SK-N-SH (cell line): ENCODE results near the gene XKR7. TPM values are rescaled to one million over a fixed set of nuclear protein-coding genes. Genes with fewer than 3 reads are reported as not detected.
A peak's percentile ranks its signal among the peaks of the same experiment; 100 is the strongest.

Source experiments
- CTCF ChIA-PET: fragments of 300-600, 350-600 bp; formaldehyde crosslinking; extraction: SDS; loops from one replicate; lab custom pipeline; 2021; lab: Yijun Ruan, JAX
- POLR2A ChIA-PET: fragments of 350-600 bp; sonication (Branson Sonifier 250); formaldehyde crosslinking; extraction: SDS; loops from one replicate; lab custom pipeline; 2020; ENCODE audit warnings: antibody characterized with exemption, inconsistent platforms; lab: Yijun Ruan, JAX
- DNase-seq: peaks from one replicate; pipeline ENCODE4 v3.0.0; 2012
- H2AFZ ChIP-seq: fragments of 200-600 bp; sonication (generic); 2 replicates; pipeline ENCODE4 v1.8.1; 2016; ENCODE audit warnings: antibody characterized with exemption, mild to moderate bottlenecking, low read depth
- H3F3A ChIP-seq: fragments of 200-600 bp; sonication (generic); replicated peaks from 2 replicates; pipeline ENCODE3; 2016; ENCODE audit warnings: antibody characterized with exemption, mild to moderate bottlenecking; ENCODE audit not compliant: insufficient read depth
- H3K27ac ChIP-seq, 2 experiments: fragments of 200-500 bp in 1 of 2; fragments of 200-600 bp in 1 of 2; sonication (Bioruptor generic) in 1 of 2; sonication (generic), shearing (Covaris generic) in 1 of 2; 2 replicates each; pipeline versions ENCODE4 v1.5.1 to v1.6.1; 2014 to 2016; ENCODE audit warnings: low read depth in 2 of 2, inconsistent platforms in 1 of 2, low read length in 1 of 2, mild to moderate bottlenecking in 1 of 2, mixed read lengths in 1 of 2
- H3K27me3 ChIP-seq: fragments of 200-600 bp; sonication (generic), shearing (Covaris generic); 2 replicates; pipeline ENCODE4 v1.6.1; 2016; ENCODE audit warnings: mixed run types; ENCODE audit not compliant: insufficient read depth
- H3K36me3 ChIP-seq, 2 experiments: fragments of 200-500 bp in 1 of 2; fragments of 200-600 bp in 1 of 2; sonication (Bioruptor generic) in 1 of 2; sonication (generic) in 1 of 2; replicated peaks in 1 of 2; 2 replicates each; pipeline versions ENCODE3 to v1.5.1; 2014 to 2016; ENCODE audit warnings: low read length in 1 of 2, mild to moderate bottlenecking in 1 of 2; ENCODE audit not compliant: insufficient read depth in 2 of 2, control insufficient read depth in 1 of 2
- H3K4me1 ChIP-seq, 2 experiments: fragments of 200-500 bp in 1 of 2; fragments of 200-600 bp in 1 of 2; sonication (Bioruptor generic) in 1 of 2; sonication (generic), shearing (Covaris generic) in 1 of 2; 2 replicates each; pipeline versions ENCODE4 v1.5.1 to v1.6.1; 2014 to 2016; ENCODE audit warnings: low read depth in 1 of 2, low read length in 1 of 2, mixed run types in 1 of 2; ENCODE audit not compliant: insufficient read depth in 2 of 2, control insufficient read depth in 1 of 2
- H3K4me2 ChIP-seq: fragments of 200-600 bp; sonication (generic), shearing (Covaris generic); 2 replicates; pipeline ENCODE4 v1.6.1; 2017; ENCODE audit warnings: mixed run types
- H3K4me3 ChIP-seq, 2 experiments: fragments of 200-500 bp in 1 of 2; fragments of 200-600 bp in 1 of 2; sonication (Bioruptor generic) in 1 of 2; sonication (generic), shearing (Covaris generic) in 1 of 2; 2 replicates each; pipeline versions ENCODE4 v1.5.1 to v1.8.1; 2014 to 2016; ENCODE audit warnings: low read depth in 2 of 2, inconsistent platforms in 1 of 2, low read length in 1 of 2, mild to moderate bottlenecking in 1 of 2, mixed read lengths in 1 of 2, moderate library complexity in 1 of 2
- H3K79me2 ChIP-seq: fragments of 200-600 bp; sonication (generic); 2 replicates; pipeline ENCODE4 v1.8.1; 2017; ENCODE audit warnings: mild to moderate bottlenecking; ENCODE audit not compliant: insufficient read depth
- H3K9ac ChIP-seq: fragments of 200-600 bp; sonication (generic); 2 replicates; pipeline ENCODE4 v1.6.1; 2017; ENCODE audit warnings: mixed run types
- H3K9me2 ChIP-seq: fragments of 200-600 bp; sonication (generic); 2 replicates; pipeline ENCODE4 v1.6.1; 2017; ENCODE audit warnings: mixed run types
- H3K9me3 ChIP-seq: fragments of 200-600 bp; sonication (generic); 2 replicates; pipeline ENCODE4 v1.6.1; 2017; ENCODE audit warnings: mixed run types, mild to moderate bottlenecking, moderate library complexity
- H4K20me1 ChIP-seq: fragments of 200-600 bp; sonication (generic); 2 replicates; pipeline ENCODE4 v1.6.1; 2017; ENCODE audit warnings: mild to moderate bottlenecking, mixed run types; ENCODE audit not compliant: insufficient read depth
- CHD2 ChIP-seq: fragments of 150-350 bp; IDR thresholded peaks from 2 replicates; pipeline ENCODE4 v1.6.1; 2018; ENCODE audit warnings: low read length; ENCODE audit not compliant: partially characterized antibody
- CTCF ChIP-seq: fragments of 200-600 bp; sonication (generic); IDR thresholded peaks from 2 replicates; pipeline ENCODE4 v1.6.1; 2017; ENCODE audit warnings: antibody characterized with exemption, mild to moderate bottlenecking, moderate library complexity
- NFIC ChIP-seq: IDR thresholded peaks from 2 replicates; pipeline ENCODE4 v1.4.0; 2012; ENCODE audit warnings: borderline replicate concordance
- NRF1 ChIP-seq: IDR thresholded peaks from 2 replicates; pipeline ENCODE4 v1.6.1; 2012; ENCODE audit warnings: low read depth, mild to moderate bottlenecking, low read length
- RXRA ChIP-seq: IDR thresholded peaks from 2 replicates; pipeline ENCODE4 v1.4.0; 2012; ENCODE audit warnings: low read depth, mild to moderate bottlenecking, borderline replicate concordance
- SMC3 ChIP-seq: IDR thresholded peaks from 2 replicates; pipeline ENCODE4 v1.6.1; 2012; ENCODE audit warnings: low read depth, low read length, improper control_type of control experiment
- TCF12 ChIP-seq: IDR thresholded peaks from 2 replicates; pipeline ENCODE4 v1.4.0; 2012
- USF1 ChIP-seq: IDR thresholded peaks from 2 replicates; pipeline ENCODE4 v1.4.0; 2012; ENCODE audit warnings: low read depth, borderline replicate concordance
- USF2 ChIP-seq: fragments of 150-350 bp; IDR thresholded peaks from 2 replicates; pipeline ENCODE4 v1.6.1; 2017; ENCODE audit warnings: antibody characterized with exemption, low read length, low read depth, borderline replicate concordance
- WGBS: methylation state at CpG from one replicate; pipeline ENCODE4 v1.1.6; 2017; ENCODE audit warnings: low lambda C conversion rate; 5-methylcytosine and 5-hydroxymethylcytosine counted together
- polyA plus RNA-seq, 3 experiments: library from polyadenylated mRNA; depleted of rRNA; stranded (reverse); fragments of >200 nt; gene quantifications; 2 replicates each; pipeline ENCODE4 v1.2.3, GENCODE V29; 2012

The XKR7 gene
- polyA plus RNA-seq, 1 of the 3 experiments (the other 2 are of a cell fraction): 0.02 TPM

GRCh38 chr20:31962761-31963160 lies 5.2 kb upstream of the XKR7 start:
- ChIA-PET CTCF (interaction anchor here (1.2 to 7.9 kb wide), 5 partner anchors 10 to 140 kb away, joined by 3 to 47 read pairs (median 6); partner anchors contain the start of gene PDRG1), POLR2A (interaction anchor here (1.7 kb wide), 1 partner anchor 11 kb away, joined by 6 read pairs; the partner anchor contains the start of gene PDRG1)
- peaks cover 49% of the 10 kb centered on the region for H3K27me3 ChIP-seq
- WGBS: 4% methylated on average over 2 of the region's 2 CpGs
- H3K9me2 ChIP-seq: no peaks in the 10 kb centered on the region
- no peak overlapping the region for H2AFZ ChIP-seq
- no peaks in the 10 kb centered on the region for H3K9me3 ChIP-seq
- H3K79me2 ChIP-seq: no peaks in the 10 kb centered on the region
- no peaks in the 10 kb centered on the region for H3F3A ChIP-seq
- no peaks in the 10 kb centered on the region for H3K36me3 ChIP-seq
- no peaks in the 10 kb centered on the region for H4K20me1 ChIP-seq
- H3K4me3 ChIP-seq: no peak overlapping the region
- no peak overlapping the region for H3K9ac ChIP-seq
- DNase-seq: peak; percentile 48
- no peak overlapping the region for H3K4me2 ChIP-seq
- no peak for TF ChIP-seq USF2
- no peak for TF ChIP-seq TCF12
- no peak for TF ChIP-seq NFIC
- no peak for TF ChIP-seq NRF1
- TF ChIP-seq CHD2: no peak
- TF ChIP-seq RXRA: no peak
- H3K27ac ChIP-seq: no peak overlapping the region
- H3K4me1 ChIP-seq: peaks cover 0 to 16% of the 10 kb centered on the region in 2 experiments; a peak in 1 of 4 replicates

- Histone ChIP-seq H3F3A (no peaks in the 10 kb centered on the region), H3K4me1 (peaks cover 0 to 16% of the 10 kb centered on the region in 2 experiments; a peak in 1 of 4 replicates)
- TF ChIP-seq CTCF (no peak), SMC3 (no peak), RXRA (no peak), TCF12 (no peak), USF1 (no peak), CHD2 (no peak)
- TF ChIP-seq, all 33 proteins: peak for 0
- no peak overlapping the region for H3K27ac ChIP-seq
- no peak for DNase-seq
- WGBS: 24% methylated on average over 5 of the region's 6 CpGs
- no peak overlapping the region for H2AFZ ChIP-seq
- H3K9ac ChIP-seq: no peak overlapping the region
- peaks cover 43% of the 10 kb centered on the region for H3K27me3 ChIP-seq
- H3K36me3 ChIP-seq: no peaks in the 10 kb centered on the region
- no peak overlapping the region for H3K4me3 ChIP-seq
- ChIA-PET POLR2A (interaction anchor here (1.7 kb wide), 1 partner anchor 12 kb away, joined by 6 read pairs; the partner anchor contains the start of gene PDRG1), CTCF (interaction anchor here (0.8 to 7.9 kb wide), 7 partner anchors 11 to 141 kb away, joined by 3 to 47 read pairs (median 6); partner anchors contain the start of gene PDRG1)
- H3K9me3 ChIP-seq: no peaks in the 10 kb centered on the region
- no peaks in the 10 kb centered on the region for H3K9me2 ChIP-seq
- H3K4me2 ChIP-seq: no peak overlapping the region
- no peaks in the 10 kb centered on the region for H3K79me2 ChIP-seq
- H4K20me1 ChIP-seq: no peaks in the 10 kb centered on the region
Measured at GRCh38 chr20:31963889-31964288, 4.1 kb upstream of the XKR7 start.
